Kidney capillary endothelial cell (primary cell): ENCODE results near the gene SORL1.
"Not testable (repeated sequence)": the region's sequence is repeated elsewhere in the genome, so short reads cannot be mapped to it uniquely, and the experiment has no call there.

Experiments used
- DNase-seq: peaks from one replicate; pipeline ENCODE4 v3.0.0-alpha.2; 2018; ENCODE audit warnings: low spot score

The SORL1 gene, protein sequence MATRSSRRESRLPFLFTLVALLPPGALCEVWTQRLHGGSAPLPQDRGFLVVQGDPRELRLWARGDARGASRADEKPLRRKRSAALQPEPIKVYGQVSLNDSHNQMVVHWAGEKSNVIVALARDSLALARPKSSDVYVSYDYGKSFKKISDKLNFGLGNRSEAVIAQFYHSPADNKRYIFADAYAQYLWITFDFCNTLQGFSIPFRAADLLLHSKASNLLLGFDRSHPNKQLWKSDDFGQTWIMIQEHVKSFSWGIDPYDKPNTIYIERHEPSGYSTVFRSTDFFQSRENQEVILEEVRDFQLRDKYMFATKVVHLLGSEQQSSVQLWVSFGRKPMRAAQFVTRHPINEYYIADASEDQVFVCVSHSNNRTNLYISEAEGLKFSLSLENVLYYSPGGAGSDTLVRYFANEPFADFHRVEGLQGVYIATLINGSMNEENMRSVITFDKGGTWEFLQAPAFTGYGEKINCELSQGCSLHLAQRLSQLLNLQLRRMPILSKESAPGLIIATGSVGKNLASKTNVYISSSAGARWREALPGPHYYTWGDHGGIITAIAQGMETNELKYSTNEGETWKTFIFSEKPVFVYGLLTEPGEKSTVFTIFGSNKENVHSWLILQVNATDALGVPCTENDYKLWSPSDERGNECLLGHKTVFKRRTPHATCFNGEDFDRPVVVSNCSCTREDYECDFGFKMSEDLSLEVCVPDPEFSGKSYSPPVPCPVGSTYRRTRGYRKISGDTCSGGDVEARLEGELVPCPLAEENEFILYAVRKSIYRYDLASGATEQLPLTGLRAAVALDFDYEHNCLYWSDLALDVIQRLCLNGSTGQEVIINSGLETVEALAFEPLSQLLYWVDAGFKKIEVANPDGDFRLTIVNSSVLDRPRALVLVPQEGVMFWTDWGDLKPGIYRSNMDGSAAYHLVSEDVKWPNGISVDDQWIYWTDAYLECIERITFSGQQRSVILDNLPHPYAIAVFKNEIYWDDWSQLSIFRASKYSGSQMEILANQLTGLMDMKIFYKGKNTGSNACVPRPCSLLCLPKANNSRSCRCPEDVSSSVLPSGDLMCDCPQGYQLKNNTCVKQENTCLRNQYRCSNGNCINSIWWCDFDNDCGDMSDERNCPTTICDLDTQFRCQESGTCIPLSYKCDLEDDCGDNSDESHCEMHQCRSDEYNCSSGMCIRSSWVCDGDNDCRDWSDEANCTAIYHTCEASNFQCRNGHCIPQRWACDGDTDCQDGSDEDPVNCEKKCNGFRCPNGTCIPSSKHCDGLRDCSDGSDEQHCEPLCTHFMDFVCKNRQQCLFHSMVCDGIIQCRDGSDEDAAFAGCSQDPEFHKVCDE (N-terminal part only)

GRCh38 chr11:121451986-121452608 is at the start of gene SORL1:
TSS of gene SORL1 (plus strand) at chr11:121452314. CDS start at chr11:121452332, 18 bp downstream.
- peak; percentile 14 for DNase-seq

- DNase-seq = no peak
These were observed 46.5 kb upstream of the SORL1 start for GRCh38 chr11:121405646-121406045.

GRCh38 chr11:121406291-121406690 is 45.8 kb upstream of the SORL1 start:
- no peak for DNase-seq

GRCh38 chr11:121408830-121409229 is 43.3 kb upstream of the SORL1 start:
- no peak for DNase-seq

DNA sequence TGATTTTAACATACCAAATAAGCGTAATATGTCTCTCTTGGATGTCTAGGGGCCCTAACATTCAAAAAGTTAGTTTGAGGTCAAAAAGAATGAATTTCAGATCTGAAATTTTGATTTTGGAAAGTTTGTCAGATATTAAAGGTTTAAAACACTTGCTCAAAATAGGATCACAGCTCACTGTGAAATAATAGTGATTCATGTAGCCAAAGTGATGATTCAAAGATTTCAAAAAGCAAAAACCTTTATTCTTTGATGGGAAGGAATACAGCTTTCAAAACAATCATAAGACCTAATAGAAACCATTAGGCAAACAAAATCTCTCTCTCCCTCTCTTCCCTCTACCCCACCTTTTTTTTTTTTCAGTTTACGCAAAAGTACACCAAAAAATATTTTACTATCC is 42.1 kb upstream of the SORL1 start:
- DNase-seq = not testable (repeated sequence)

GRCh38 chr11:121411330-121411729 is 40.8 kb upstream of the SORL1 start:
- not testable (repeated sequence) for DNase-seq

DNA sequence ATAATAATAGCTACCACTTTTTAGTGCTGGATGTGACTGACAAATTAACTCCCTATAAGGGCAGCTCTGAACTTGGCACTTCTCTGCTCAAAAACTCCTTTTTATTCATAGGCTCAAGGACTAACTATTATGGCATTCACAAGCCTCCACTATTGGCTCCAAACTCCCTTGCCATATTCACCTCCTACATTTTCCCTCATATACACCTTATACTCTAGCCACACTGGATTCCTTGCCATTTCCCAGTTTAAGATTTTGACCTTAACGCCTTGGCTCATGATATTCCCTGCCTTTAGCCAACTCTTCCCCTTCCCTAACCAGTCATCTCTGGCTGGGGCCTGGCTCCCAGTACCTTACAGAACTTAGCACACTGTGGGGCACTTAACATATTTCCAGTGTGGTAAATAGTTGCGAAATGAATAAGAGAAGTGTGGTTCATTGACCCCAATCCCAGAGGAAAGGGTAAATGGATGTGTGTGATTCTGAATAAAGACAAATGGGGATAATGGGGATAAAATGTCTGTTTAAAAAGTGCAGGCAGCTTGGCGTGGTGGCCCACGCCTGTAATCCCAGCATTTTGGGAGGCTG is 40.0 kb upstream of the SORL1 start:
- no peak for DNase-seq

GRCh38 chr11:121412711-121413415 is 39.3 kb upstream of the SORL1 start:
- DNase-seq = no peak

- DNase-seq = no peak
These were observed 37.8 kb upstream of the SORL1 start for GRCh38 chr11:121414141-121414913.

DNA sequence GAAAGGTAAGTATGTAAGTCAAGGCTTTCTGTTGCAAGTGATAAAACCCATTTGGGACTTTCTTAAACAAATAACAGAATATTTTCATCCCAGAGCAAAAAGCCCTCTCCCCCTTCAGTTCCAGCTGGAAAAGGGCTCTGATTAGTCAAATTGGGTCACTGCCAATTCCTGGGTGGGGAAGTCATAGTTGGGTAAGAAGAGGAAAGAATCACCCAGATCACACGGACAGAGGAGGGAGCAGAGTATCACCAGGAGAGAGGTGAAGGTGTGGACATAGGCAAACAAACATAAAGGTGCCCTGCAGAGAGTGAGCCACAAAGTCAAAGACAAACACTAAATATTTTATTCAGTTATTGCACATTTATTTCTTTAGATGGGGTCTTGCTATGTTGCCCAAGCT is 36.3 kb upstream of the SORL1 start:
- no peak for DNase-seq

- DNase-seq = no peak
These were observed 35.0 kb upstream of the SORL1 start for GRCh38 chr11:121417055-121417551.

- DNase-seq = no peak
These were observed 34.5 kb upstream of the SORL1 start for GRCh38 chr11:121417607-121418006.

GRCh38 chr11:121418625-121419114 is 33.4 kb upstream of the SORL1 start:
- DNase-seq = no peak

- no peak for DNase-seq
These were observed 32.3 kb upstream of the SORL1 start for GRCh38 chr11:121419836-121420235.

DNA sequence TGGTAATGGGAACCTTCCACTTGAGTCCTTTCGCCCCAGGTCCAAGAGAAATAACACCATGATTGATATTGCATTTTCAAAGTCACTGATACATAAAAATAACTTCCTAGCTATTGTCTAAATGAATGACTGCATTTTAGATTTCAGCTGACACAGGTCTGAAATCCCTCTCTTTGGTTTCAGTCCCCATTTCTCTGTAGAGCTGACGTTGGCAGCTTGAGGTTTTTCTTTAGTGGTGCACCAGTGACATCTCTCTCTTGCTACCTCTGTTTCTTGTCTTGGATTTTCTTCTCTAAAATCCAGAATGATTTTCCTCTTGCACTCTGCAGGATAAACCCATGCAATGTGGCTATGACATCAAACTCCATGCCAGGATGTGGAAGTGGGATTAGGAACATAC is 31.7 kb upstream of the SORL1 start:
- DNase-seq = no peak

- DNase-seq = no peak
These were observed 30.8 kb upstream of the SORL1 start for GRCh38 chr11:121421149-121421901.

GRCh38 chr11:121422675-121423074 is 29.4 kb upstream of the SORL1 start:
- DNase-seq = no peak

GRCh38 chr11:121425828-121426227 is 26.3 kb upstream of the SORL1 start:
- DNase-seq = no peak
